GM13976 (cell line): ENCODE results near the gene STK26.
"Not testable (repeated sequence)": the region's sequence is repeated elsewhere in the genome, so short reads cannot be mapped to it uniquely, and the experiment has no call there.

ENCODE experiments used
- DNase-seq: peaks from one replicate; pipeline ENCODE4 v3.0.0; 2012; ENCODE audit warnings: low spot score
- CTCF ChIP-seq: IDR thresholded peaks from 2 replicates; pipeline ENCODE4 v1.5.1; 2012; ENCODE audit warnings: borderline replicate concordance, mild to moderate bottlenecking; ENCODE audit not compliant: insufficient read depth; ENCODE audit errors: extremely low read depth, missing control alignments, control extremely low read depth
- in situ Hi-C: fragments of 300-500 bp; cut with MboI; formaldehyde crosslinking; loops from one replicate; pipeline ENCODE4 v1.12.0; 2022; ENCODE audit warnings: low sequenced_read_pairs, mixed read lengths, inconsistent platforms; ENCODE audit not compliant: unreplicated experiment

STK26 gene

DNA sequence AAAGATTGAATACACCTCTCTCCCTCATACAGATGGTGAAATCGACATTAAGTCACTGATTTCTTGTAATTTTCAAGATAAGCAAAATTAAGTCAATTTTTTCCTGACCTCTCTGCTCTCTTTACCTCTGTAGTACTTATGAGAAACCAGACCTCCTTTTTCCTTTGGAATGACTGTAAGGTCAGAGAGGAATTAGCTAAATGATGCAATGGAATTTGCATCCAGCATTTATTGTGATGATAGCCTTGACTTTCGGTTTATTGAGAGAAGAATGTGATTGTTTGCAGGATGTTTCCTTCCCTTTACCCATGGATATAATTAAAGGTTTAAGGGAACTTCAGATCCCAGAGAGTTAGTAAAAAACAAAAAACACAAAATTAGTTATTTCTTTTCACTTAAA, 22.4 kb downstream of the STK26 start:
- DNase-seq: no peak
- TF ChIP-seq CTCF: no peak
- in situ Hi-C loops: no loop called here

DNA sequence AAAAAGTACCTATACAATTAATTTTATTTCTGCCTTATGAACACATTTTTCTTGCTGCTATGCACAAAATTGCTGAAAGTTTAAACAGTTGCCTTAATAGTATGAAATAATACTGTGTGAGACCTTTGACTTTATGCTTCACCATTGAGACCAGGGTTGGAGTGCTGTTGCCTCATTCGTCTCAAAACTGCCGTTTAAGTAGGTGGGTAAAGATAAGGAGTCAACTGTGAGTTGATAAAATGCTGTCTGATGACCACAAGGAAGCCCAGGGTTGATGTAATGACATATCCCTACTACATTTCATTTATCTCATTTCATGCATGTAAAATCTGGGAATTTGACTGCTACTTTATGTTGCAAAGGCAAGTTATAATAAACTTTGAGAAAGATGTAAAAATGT, 23.4 kb downstream of the STK26 start:
- TF ChIP-seq CTCF: no peak
- no peak for DNase-seq
- in situ Hi-C loops: no loop called here

GRCh38 chrX:132051778-132052177, 28.7 kb downstream of the STK26 start:
- in situ Hi-C loops, DNase-seq: not testable (repeated sequence)

GRCh38 chrX:132058050-132058449, 34.9 kb downstream of the STK26 start:
- no peak for DNase-seq
- no peak for TF ChIP-seq CTCF
- in situ Hi-C loops: no loop called here

DNA sequence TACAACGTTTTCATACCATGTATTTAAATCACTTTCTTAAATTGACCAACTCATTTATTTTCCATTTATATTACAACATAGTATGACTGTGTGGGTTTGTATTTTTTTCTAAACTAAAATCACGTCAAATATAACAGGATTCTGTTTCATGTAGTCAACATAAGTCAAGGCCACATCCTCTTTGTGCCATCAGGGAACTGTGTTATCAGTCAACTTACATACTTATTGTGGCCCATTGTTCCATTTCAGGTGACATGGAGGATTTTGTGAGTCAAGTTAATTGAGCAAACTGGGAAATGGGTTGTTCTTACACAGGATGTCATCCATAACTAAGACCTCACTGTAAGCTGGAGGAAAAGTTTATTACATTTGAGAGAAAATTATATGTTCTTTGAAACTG, 35.9 kb downstream of the STK26 start:
- no peak for TF ChIP-seq CTCF
- in situ Hi-C loops: no loop called here
- DNase-seq: no peak

GRCh38 chrX:132059973-132060540, 37.0 kb downstream of the STK26 start:
- no peak for TF ChIP-seq CTCF
- in situ Hi-C loops: no loop called here
- no peak for DNase-seq

- TF ChIP-seq CTCF: no peak
- DNase-seq: no peak
- in situ Hi-C loops: no loop called here
These were observed 40.2 kb downstream of the STK26 start for GRCh38 chrX:132063334-132063733.
